Fibroblast of skin of abdomen (primary cell): ENCODE results near the gene NANOS1.
A peak's percentile ranks its signal among the peaks of the same experiment; 100 is the strongest.
"Not testable (repeated sequence)": the region's sequence is repeated elsewhere in the genome, so short reads cannot be mapped to it uniquely, and the experiment has no call there.

ENCODE experiments used
- DNase-seq: peaks from one replicate; pipeline ENCODE4 v3.0.0-alpha.2; 2013

Gene NANOS1

DNA sequence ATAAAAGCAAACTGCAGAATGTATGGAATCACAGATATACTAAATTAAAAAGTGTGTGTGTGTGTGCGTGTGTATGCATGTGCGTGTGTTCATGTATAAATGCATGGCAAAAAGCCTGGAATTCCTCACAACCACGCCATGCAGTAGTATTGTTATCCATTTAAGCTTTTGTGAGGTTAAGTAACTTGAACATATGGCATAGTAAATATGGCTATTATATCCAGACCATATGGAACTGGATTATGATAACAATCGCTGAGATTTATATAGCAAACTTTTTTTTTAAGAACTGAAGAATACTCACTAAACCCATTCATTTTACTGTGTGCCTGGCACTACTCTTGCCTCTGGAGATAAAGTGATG is 22.3 kb upstream of the NANOS1 start:
- no peak for DNase-seq

GRCh38 chr10:119020627-119020946 is 8.9 kb upstream of the NANOS1 start:
- DNase-seq, result no peak

- peak; percentile 63 for DNase-seq
These were observed 6.5 kb upstream of the NANOS1 start for GRCh38 chr10:119022846-119023552.

- no peak for DNase-seq
These were observed 6.0 kb upstream of the NANOS1 start for GRCh38 chr10:119023553-119023868.

DNA sequence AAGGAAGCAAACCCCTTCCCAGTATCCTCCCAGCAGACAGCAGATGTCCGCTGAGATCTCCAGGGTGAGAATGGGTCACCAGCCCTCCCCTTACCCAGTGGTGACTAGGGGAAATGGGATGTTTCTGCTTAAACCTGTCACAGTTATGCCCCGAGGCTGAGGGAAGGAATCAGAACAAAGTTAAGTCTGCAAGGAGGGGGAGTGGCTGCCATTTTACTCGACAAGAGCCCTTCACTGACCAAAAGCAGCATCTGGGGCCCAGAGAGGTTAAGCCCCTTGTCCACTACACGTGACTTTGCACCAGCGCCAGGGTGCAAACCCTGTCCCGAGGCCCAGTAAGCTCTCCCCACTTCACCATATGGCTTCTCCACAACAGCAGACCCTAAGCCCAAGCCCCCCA is 4.6 kb upstream of the NANOS1 start:
- no peak for DNase-seq

DNA sequence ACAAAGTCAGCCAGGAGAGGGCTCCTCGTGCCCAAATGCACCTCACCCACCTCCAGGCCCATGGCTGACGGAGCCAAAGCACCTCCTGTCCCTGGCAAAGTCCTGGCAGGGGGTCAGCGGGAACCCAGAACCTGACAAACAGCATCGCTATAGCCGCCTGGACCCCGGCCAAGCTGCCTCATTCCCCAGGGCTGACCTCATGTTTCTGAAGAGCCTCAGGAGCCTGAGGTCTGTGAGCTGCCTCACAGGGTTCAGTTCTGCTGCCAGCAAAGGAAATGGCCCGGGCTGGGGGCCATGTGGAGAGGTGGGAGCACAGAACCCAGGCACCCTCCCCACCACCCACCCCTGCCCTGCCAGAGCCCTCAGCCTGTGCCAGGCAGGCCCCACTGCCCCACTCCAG is 4.2 kb upstream of the NANOS1 start:
- peak; percentile 76 for DNase-seq

DNA sequence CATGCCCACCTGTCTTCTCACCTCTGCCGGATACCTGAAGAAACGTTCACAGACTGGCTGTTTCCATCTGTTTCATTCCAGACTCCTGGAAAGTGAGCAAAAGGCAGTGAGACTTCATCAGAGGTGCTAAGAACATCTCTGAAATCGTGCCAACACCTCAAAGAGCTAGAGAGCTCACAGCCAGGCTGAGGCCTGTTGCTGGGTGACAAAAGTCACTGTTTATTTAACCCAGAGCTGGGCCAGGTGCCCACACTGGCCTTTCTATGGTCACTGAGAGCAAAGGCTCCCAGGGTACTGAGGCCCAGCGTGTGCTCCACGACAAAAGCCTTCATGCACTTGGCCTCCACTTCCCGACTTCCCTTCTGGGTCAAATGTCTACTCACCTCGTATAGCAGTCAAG is 3.7 kb upstream of the NANOS1 start:
- no peak for DNase-seq

GRCh38 chr10:119026301-119027110 is 3.0 kb upstream of the NANOS1 start:
- no peak for DNase-seq

DNA sequence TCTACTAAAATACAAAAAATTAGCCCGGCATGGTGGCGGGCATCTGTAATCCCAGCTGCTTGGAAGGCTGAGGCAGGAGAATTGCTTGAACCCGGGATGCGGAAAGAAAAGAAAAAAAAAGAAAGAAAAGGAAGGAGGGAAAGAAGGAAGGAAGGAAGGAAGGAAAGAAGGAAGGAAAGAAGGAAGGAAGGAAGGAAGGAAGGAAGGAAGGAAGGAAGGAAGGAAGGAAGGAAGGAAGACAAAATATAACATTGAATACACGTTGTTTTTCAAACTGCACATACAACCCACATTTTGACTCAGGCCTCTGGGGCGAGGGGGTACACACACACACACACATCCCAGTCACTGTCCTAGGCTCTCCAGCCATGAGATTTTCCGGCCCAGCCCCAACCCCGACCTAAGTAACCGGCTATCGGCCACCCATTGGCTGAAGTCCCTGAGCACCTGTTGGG is 1.0 kb upstream of the NANOS1 start:
- DNase-seq, result not testable (repeated sequence)

DNA sequence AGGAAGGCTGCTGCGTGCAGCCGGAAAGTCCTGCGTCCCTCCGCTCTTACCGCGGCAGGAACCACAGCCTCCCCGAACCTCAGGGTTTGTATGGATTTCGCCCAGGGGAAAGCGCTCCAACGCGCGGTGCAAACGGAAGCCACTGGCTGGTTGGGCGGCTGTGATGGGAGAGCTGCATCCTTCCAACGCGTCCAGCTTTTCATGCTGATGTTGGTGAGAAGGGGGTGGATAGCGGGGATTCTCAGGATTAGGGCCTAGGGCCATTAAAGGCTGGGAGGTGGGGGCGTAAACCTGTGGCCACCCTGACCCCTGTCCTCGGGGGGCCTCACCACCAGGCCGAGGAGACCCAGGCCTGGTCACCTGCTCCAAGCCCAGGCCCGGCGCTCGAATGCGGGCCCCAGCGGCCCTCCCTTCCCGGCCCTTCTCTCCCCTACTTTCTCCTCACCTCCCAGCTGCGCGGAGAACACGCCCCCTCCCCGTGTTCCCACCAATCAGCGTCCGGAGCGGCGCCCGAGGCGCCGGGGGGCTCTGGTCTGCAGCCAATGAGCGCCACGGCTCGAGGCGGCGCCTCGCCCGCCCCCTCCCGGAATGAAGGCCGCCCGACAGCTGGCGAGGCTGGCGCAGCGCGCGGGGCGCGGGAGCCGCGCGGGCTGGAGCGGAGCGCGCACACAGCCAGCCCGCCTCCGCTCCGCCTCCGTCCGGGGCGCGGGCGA is 458 bp upstream of the NANOS1 start:
- peak; percentile 79 for DNase-seq

DNA sequence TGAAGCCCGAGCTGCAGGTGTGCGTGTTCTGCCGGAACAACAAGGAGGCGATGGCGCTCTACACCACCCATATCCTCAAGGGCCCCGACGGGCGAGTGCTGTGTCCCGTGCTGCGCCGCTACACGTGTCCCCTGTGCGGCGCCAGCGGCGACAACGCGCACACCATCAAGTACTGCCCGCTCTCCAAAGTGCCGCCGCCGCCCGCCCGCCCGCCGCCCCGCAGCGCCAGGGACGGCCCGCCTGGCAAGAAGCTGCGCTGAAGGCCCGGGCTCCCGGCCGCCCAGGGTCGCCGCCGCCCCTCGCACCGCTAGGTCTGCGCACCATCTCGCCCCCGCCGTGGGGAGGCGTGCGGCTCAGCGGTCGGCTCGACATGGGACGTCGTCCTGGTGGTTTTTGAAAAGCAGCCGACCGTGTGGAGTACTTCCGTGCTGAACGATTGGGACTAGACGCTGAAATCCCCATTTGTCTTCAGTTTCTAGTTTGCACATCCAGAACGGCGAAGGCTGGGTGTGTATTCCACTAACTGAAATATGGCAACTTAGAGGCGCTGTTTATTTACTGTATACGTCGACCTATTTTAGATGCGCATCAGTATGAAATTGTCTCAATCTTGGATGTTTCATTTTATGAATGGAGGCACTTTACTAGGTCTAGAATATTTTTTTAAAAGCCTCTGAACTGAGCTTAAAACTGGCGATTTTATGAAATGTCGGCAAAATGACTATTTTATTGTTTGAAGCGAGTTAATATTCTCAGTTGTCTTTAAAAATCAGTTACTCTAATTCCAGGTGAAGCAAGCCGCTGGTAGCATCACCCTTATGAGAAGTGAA is 1.1 kb downstream of the NANOS1 start:
- peak; percentile 29 for DNase-seq

- DNase-seq, result no peak
These were observed 2.1 kb downstream of the NANOS1 start for GRCh38 chr10:119031496-119032059.

GRCh38 chr10:119039161-119039560 is 9.6 kb downstream of the NANOS1 start:
- no peak for DNase-seq

DNA sequence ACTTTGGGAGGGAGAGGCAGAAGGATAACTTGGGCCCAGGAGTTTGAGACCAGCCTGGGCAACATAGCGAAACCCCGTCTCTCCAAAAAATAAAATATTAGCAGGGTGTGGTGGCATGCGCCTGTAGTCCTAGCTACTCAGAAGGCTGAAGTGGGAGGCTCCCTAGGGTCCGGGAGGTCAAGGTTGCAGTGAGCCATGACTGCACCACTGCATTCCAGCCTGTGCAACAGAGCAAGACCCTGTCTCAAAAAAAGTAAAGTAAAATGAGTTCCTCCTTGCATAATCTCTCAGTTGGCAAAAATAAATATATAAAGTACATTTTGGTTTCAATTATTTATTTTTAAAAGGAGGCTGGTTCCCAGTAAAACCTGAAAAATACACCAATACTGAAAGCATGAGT is 11.8 kb downstream of the NANOS1 start:
- DNase-seq, result no peak

- DNase-seq, result no peak
These were observed 12.7 kb downstream of the NANOS1 start for GRCh38 chr10:119042169-119042568.

DNA sequence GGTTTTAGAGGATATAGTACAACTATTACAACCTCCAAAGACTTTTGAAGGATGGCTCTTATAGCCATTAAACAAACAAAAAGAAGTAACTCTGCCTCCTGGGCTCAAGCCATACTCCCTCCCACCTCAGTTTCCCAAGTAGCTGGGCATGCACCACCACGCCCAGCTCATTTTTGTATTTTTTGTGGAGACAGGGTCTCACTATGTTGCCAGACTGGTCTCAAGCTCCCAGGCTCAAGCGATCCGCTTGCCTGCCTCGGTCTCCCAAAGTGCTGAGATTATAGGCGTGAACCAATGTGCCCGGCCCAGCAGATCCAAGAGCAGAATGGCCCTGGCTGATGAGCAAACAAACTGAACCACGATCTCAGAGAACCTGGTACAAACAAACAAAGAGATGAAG is 16.0 kb downstream of the NANOS1 start:
- no peak for DNase-seq

DNA sequence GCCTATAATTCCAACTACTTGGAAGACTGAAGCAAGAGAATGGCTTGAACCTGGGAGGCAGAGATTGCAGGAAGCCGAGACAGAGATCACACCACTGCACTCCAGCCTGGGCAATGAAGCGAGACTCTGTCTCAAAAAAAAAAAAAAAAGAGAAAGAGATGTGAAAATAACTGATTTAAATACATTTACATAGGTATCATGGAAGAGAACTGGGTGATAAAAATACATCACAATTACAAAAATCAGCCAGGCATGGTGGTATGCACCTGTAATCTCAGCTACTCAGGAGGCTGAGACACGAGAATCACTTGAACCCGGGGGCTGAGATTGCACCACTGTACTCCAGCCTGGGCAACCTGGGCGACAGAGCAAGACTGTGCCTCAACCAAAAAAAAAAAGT is 19.8 kb downstream of the NANOS1 start:
- DNase-seq, result no peak

DNA sequence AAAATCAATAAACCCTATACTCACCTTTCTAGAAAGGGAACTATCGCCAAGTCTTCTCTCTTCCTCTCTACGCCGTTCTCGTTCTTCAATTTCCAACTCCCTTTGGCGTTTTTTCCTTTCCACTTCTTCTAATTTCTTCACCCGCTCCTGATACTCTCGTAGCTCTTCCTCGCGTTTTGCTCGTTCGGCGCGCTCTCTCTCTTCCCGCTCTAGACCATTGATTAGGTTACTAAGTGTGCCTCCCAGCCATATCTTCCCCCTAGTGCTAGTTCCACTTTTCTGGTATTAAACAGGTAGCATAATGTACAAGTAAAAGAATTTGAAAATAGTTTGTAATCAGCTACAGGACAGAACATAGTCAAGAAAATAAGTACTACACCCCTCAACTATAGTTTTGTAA is 20.3 kb downstream of the NANOS1 start:
- no peak for DNase-seq

GRCh38 chr10:119051775-119052174 is 22.3 kb downstream of the NANOS1 start:
- DNase-seq, result no peak

GRCh38 chr10:119055472-119055871 is 26.0 kb downstream of the NANOS1 start:
- DNase-seq, result no peak

- DNase-seq, result no peak
These were observed 28.5 kb downstream of the NANOS1 start for GRCh38 chr10:119058010-119058409.

DNA sequence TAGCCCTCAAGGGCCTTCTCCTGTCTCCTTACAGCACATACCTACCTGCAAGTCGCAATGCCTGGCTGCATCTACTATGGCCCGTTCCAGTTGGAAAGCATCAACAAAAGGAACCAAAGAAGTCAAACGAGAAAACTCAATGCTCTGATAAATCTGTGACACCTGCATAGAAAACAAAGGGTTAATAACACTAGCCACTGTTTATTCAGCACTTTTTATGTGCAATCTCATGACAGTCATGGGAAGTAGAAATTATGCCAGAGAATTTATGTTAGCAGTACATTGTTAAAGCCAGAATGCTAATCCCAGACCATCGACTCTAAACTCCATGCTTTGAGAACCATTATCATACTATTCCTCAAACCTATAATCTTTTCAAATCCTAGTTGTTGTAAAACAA is 30.0 kb downstream of the NANOS1 start:
- no peak for DNase-seq

GRCh38 chr10:119060107-119060506 is 30.6 kb downstream of the NANOS1 start:
- no peak for DNase-seq
